Activated CD4-positive, alpha-beta memory T cell treated with anti-CD3 and anti-CD28 coated beads, Interleukin-2, amount 10 ng/mL, durations not matched to agents 7 days and 5 days (primary cell): ENCODE results near the gene NANP. TPM values are rescaled to one million over a fixed set of nuclear protein-coding genes. Genes with fewer than 3 reads are reported as not detected.
"Not testable (repeated sequence)": the region's sequence is repeated elsewhere in the genome, so short reads cannot be mapped to it uniquely, and the experiment has no call there.

Experiments
- CTCF ChIA-PET: fragments of 350-600 bp; sonication (Branson Sonifier 250); formaldehyde crosslinking; loops from one replicate; lab custom pipeline; 2021; ENCODE audit warnings: antibody characterized with exemption, inconsistent platforms; lab: Charles Lee
- POLR2A ChIA-PET: fragments of 350-600 bp; sonication (Branson Sonifier 250); formaldehyde crosslinking; loops from one replicate; lab custom pipeline; 2021; ENCODE audit warnings: antibody characterized with exemption; lab: Charles Lee
- DNase-seq: peaks from one replicate; pipeline ENCODE4 v3.0.0-alpha.2; 2020
- H3K27ac Mint-ChIP-seq: one replicate; pipeline ENCODE4 v1.8.0; 2021; ENCODE audit warnings: mild to moderate bottlenecking, mixed read lengths
- H3K27me3 Mint-ChIP-seq: one replicate; pipeline ENCODE4 v1.8.0; 2021; ENCODE audit warnings: mixed read lengths
- H3K36me3 Mint-ChIP-seq: one replicate; pipeline ENCODE4 v1.8.0; 2021; ENCODE audit warnings: low read depth, mixed read lengths
- H3K4me1 Mint-ChIP-seq: one replicate; pipeline ENCODE4 v1.8.0; 2021; ENCODE audit warnings: mixed read lengths
- H3K4me3 Mint-ChIP-seq: one replicate; pipeline ENCODE4 v1.8.0; 2021; ENCODE audit warnings: mild to moderate bottlenecking, mixed read lengths
- H3K9me3 Mint-ChIP-seq: one replicate; pipeline ENCODE4 v1.8.0; 2021; ENCODE audit warnings: mixed read lengths
- total RNA-seq, 2 experiments: library from RNA; stranded (reverse); gene quantifications; one replicate each; pipeline ENCODE4 v1.2.3, GENCODE V29; 2021

NANP gene
- total RNA-seq, 2 experiments from 2014 or later: 5.2 to 5.5 TPM

- POLR2A ChIA-PET: no interaction called here
- peaks cover 36% of the 10 kb centered on the region for H3K36me3 Mint-ChIP-seq
- CTCF ChIA-PET: no interaction called here
Measured at GRCh38 chr20:25629816-25630499, 6.1 kb upstream of the NANP start.

GRCh38 chr20:25626779-25627178, 3.0 kb upstream of the NANP start:
- Mint-ChIP-seq H3K4me1 (peaks cover 25% of the 10 kb centered on the region), H3K36me3 (peaks cover 24% of the 10 kb centered on the region), H3K9me3 (peaks cover 21% of the 10 kb centered on the region), H3K4me3 (no peak overlapping the region), H3K27ac (no peak overlapping the region), H3K27me3 (no peaks in the 10 kb centered on the region)
- DNase-seq: no peak
- POLR2A ChIA-PET: no interaction called here
- CTCF ChIA-PET: no interaction called here

More at GRCh38 chr20:25629816-25630499, 6.1 kb upstream of the NANP start:
- H3K9me3 Mint-ChIP-seq: peaks cover 24% of the 10 kb centered on the region
- no peaks in the 10 kb centered on the region for H3K27me3 Mint-ChIP-seq
- peaks cover 10% of the 10 kb centered on the region for H3K4me1 Mint-ChIP-seq
- H3K4me3 Mint-ChIP-seq: no peak overlapping the region
- no peak for DNase-seq
- no peak overlapping the region for H3K27ac Mint-ChIP-seq

- Mint-ChIP-seq H3K9me3 (peaks cover 10% of the 10 kb centered on the region), H3K27ac (peak overlapping the region; percentile 92), H3K4me1 (peaks cover 24% of the 10 kb centered on the region), H3K27me3 (no peaks in the 10 kb centered on the region), H3K36me3 (peaks cover 22% of the 10 kb centered on the region), H3K4me3 (peak overlapping the region; percentile 84)
- CTCF ChIA-PET: no interaction called here
- no peak for DNase-seq
- POLR2A ChIA-PET: no interaction called here
Measured at GRCh38 chr20:25624500-25624939, 706 bp upstream of the NANP start.

- no peaks in the 10 kb centered on the region for H3K27me3 Mint-ChIP-seq
- DNase-seq: peak; percentile 47
- peak overlapping the region; percentile 92 for H3K27ac Mint-ChIP-seq
- POLR2A ChIA-PET: interaction anchor here (0.7 to 2.2 kb wide), 5 partner anchors 8 to 216 kb away, joined by 3 to 6 read pairs (median 3); partner anchors contain the start of genes GINS1 and NINL
- H3K9me3 Mint-ChIP-seq: peaks cover 9% of the 10 kb centered on the region
- H3K4me1 Mint-ChIP-seq: peaks cover 24% of the 10 kb centered on the region
- H3K4me3 Mint-ChIP-seq: peak overlapping the region; percentile 84
- CTCF ChIA-PET: no interaction called here
- peaks cover 17% of the 10 kb centered on the region for H3K36me3 Mint-ChIP-seq
Measured at GRCh38 chr20:25623225-25623735, 534 bp downstream of the NANP start.

GRCh38 chr20:25622450-25623224, 1.2 kb downstream of the NANP start:
- H3K36me3 Mint-ChIP-seq: peaks cover 12% of the 10 kb centered on the region
- ChIA-PET POLR2A (interaction anchor here (0.7 to 2.2 kb wide), 5 partner anchors 7 to 215 kb away, joined by 3 to 6 read pairs (median 3); partner anchors contain the start of genes GINS1 and NINL), CTCF (no interaction called here)
- peaks cover 4% of the 10 kb centered on the region for H3K9me3 Mint-ChIP-seq
- peaks cover 24% of the 10 kb centered on the region for H3K4me1 Mint-ChIP-seq
- H3K4me3 Mint-ChIP-seq: peak overlapping the region; percentile 84
- peak overlapping the region; percentile 65 for H3K27ac Mint-ChIP-seq
- no peak for DNase-seq
- H3K27me3 Mint-ChIP-seq: no peaks in the 10 kb centered on the region

GRCh38 chr20:25622049-25622448, 1.8 kb downstream of the NANP start:
- Mint-ChIP-seq H3K9me3 (peaks cover 4% of the 10 kb centered on the region), H3K27ac (no peak overlapping the region)
- CTCF ChIA-PET: no interaction called here

GRCh38 chr20:25619514-25619913, 4.3 kb downstream of the NANP start:
- H3K4me1 Mint-ChIP-seq: peaks cover 20% of the 10 kb centered on the region
- ChIA-PET POLR2A (no interaction called here), CTCF (no interaction called here)
- H3K36me3 Mint-ChIP-seq: peaks cover 12% of the 10 kb centered on the region
- no peaks in the 10 kb centered on the region for H3K9me3 Mint-ChIP-seq
- H3K27me3 Mint-ChIP-seq: no peaks in the 10 kb centered on the region
- no peak for DNase-seq
- no peak overlapping the region for H3K27ac Mint-ChIP-seq
- no peak overlapping the region for H3K4me3 Mint-ChIP-seq

More at GRCh38 chr20:25622049-25622448, 1.8 kb downstream of the NANP start:
- POLR2A ChIA-PET: interaction anchor here (2.2 kb wide), 1 partner anchor 37 kb away, joined by 6 read pairs; the partner anchor contains the start of gene NINL
- H3K27me3 Mint-ChIP-seq: no peaks in the 10 kb centered on the region
- H3K4me3 Mint-ChIP-seq: peak overlapping the region; percentile 84
- H3K4me1 Mint-ChIP-seq: peaks cover 24% of the 10 kb centered on the region
- no peak for DNase-seq
- peaks cover 12% of the 10 kb centered on the region for H3K36me3 Mint-ChIP-seq

GRCh38 chr20:25608774-25609173, 15.0 kb downstream of the NANP start:
- Mint-ChIP-seq H3K36me3 (peaks cover 11% of the 10 kb centered on the region), H3K27ac (no peak overlapping the region), H3K9me3 (no peaks in the 10 kb centered on the region), H3K4me3 (no peak overlapping the region), H3K4me1 (peaks cover 8% of the 10 kb centered on the region), H3K27me3 (no peaks in the 10 kb centered on the region)
- ChIA-PET CTCF (no interaction called here), POLR2A (no interaction called here)
- DNase-seq: no peak

GRCh38 chr20:25606094-25606695, 17.6 kb downstream of the NANP start:
- no peak for DNase-seq
- CTCF ChIA-PET: no interaction called here
- Mint-ChIP-seq H3K27me3 (no peaks in the 10 kb centered on the region), H3K36me3 (peaks cover 4% of the 10 kb centered on the region), H3K9me3 (no peaks in the 10 kb centered on the region), H3K4me3 (no peak overlapping the region), H3K27ac (no peak overlapping the region), H3K4me1 (peaks cover 17% of the 10 kb centered on the region)
- POLR2A ChIA-PET: no interaction called here

GRCh38 chr20:25605148-25605547, 18.7 kb downstream of the NANP start:
- H3K4me1 Mint-ChIP-seq: peaks cover 17% of the 10 kb centered on the region
- no peaks in the 10 kb centered on the region for H3K9me3 Mint-ChIP-seq
- CTCF ChIA-PET: no interaction called here
- H3K27me3 Mint-ChIP-seq: no peaks in the 10 kb centered on the region
- no peak for DNase-seq
- no peak overlapping the region for H3K4me3 Mint-ChIP-seq
- POLR2A ChIA-PET: no interaction called here
- H3K36me3 Mint-ChIP-seq: peaks cover 4% of the 10 kb centered on the region
- H3K27ac Mint-ChIP-seq: no peak overlapping the region

GRCh38 chr20:25604611-25605010, 19.2 kb downstream of the NANP start:
- H3K9me3 Mint-ChIP-seq: no peaks in the 10 kb centered on the region
- H3K4me3 Mint-ChIP-seq: no peak overlapping the region
- ChIA-PET POLR2A (no interaction called here), CTCF (no interaction called here)
- H3K4me1 Mint-ChIP-seq: peaks cover 15% of the 10 kb centered on the region
- H3K36me3 Mint-ChIP-seq: peaks cover under 1% of the 10 kb centered on the region
- DNase-seq: no peak
- H3K27ac Mint-ChIP-seq: no peak overlapping the region
- no peaks in the 10 kb centered on the region for H3K27me3 Mint-ChIP-seq

GRCh38 chr20:25602914-25603309, 20.9 kb downstream of the NANP start:
- H3K9me3 Mint-ChIP-seq, H3K36me3 Mint-ChIP-seq, DNase-seq, H3K4me3 Mint-ChIP-seq, H3K27ac Mint-ChIP-seq, POLR2A ChIA-PET, H3K27me3 Mint-ChIP-seq, CTCF ChIA-PET, H3K4me1 Mint-ChIP-seq: not testable (repeated sequence)
